Panc1 (cell line): Measurements from ENCODE around the gene MYL10.

ENCODE experiments used
- SIN3A ChIP-seq: IDR thresholded peaks from 2 replicates; pipeline ENCODE4 v1.6.1; 2012; ENCODE audit warnings: low read depth, mild to moderate bottlenecking, low read length, moderate library complexity, borderline replicate concordance; ENCODE audit not compliant: insufficient read depth
- TF ChIP-seq, protein P1 (sequence below): fragments of 450-650 bp; IDR thresholded peaks from 2 replicates; pipeline ENCODE4 v1.5.1; 2017; ENCODE audit warnings: mild to moderate bottlenecking

DNA sequence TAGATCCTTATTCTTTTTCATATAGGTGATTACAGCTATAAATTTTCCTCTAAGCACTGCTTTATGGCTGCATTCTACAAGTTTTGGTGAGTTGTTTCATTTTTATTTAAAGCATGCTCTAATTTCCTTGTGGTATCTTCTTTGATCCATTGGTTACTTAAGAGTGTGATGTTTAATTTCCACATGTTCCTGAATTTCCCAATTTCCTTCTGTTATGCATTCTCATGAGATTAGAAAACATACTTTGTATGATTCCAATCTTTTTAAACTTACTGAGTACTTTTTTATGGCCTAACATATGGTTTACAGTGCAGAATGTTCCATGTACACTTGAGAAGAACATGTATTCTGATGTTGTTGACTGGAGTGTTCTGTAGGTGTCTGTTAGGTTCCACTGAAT lies 53.4 kb downstream of the MYL10 start:
- TF ChIP-seq, protein P1, sequence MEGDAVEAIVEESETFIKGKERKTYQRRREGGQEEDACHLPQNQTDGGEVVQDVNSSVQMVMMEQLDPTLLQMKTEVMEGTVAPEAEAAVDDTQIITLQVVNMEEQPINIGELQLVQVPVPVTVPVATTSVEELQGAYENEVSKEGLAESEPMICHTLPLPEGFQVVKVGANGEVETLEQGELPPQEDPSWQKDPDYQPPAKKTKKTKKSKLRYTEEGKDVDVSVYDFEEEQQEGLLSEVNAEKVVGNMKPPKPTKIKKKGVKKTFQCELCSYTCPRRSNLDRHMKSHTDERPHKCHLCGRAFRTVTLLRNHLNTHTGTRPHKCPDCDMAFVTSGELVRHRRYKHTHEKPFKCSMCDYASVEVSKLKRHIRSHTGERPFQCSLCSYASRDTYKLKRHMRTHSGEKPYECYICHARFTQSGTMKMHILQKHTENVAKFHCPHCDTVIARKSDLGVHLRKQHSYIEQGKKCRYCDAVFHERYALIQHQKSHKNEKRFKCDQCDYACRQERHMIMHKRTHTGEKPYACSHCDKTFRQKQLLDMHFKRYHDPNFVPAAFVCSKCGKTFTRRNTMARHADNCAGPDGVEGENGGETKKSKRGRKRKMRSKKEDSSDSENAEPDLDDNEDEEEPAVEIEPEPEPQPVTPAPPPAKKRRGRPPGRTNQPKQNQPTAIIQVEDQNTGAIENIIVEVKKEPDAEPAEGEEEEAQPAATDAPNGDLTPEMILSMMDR = no peak
- TF ChIP-seq SIN3A = no peak
